Measurements from ENCODE around the gene WWOX. TPM values are rescaled to one million over a fixed set of nuclear protein-coding genes. Genes with fewer than 3 reads are reported as not detected.

Gene WWOX
- total RNA-seq, 6 experiments from 2014 or later = 0.46 to 3.4 (median 1.3) TPM

DNA sequence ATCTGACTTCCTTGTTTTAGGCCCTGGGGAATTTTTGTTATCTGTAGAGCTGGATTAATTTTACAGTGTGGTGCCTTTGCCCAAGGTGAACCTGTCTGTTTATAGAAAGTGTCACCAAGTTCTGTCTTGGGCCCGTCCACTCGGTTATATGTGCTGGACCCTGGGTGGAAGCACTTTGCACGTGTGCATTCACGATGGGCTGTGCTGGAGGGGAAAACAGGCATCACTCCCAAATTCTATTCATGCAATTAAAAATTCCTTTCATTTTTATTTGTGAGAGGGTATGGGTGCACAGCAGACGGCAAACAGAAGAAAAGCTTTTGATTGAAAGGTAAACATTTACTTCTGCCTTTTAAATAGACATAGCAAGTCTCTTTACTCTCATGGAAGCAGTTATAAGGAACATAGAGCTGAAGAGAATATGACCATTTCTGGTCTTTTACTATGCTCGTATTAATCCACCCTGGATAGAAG lies 101.2 kb downstream of the WWOX start:
- TF ChIP-seq, protein P1, sequence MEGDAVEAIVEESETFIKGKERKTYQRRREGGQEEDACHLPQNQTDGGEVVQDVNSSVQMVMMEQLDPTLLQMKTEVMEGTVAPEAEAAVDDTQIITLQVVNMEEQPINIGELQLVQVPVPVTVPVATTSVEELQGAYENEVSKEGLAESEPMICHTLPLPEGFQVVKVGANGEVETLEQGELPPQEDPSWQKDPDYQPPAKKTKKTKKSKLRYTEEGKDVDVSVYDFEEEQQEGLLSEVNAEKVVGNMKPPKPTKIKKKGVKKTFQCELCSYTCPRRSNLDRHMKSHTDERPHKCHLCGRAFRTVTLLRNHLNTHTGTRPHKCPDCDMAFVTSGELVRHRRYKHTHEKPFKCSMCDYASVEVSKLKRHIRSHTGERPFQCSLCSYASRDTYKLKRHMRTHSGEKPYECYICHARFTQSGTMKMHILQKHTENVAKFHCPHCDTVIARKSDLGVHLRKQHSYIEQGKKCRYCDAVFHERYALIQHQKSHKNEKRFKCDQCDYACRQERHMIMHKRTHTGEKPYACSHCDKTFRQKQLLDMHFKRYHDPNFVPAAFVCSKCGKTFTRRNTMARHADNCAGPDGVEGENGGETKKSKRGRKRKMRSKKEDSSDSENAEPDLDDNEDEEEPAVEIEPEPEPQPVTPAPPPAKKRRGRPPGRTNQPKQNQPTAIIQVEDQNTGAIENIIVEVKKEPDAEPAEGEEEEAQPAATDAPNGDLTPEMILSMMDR (IDR thresholded peaks at IDR 0.05) = no peak
- H3K36me3 Mint-ChIP-seq (ENCODE audit: low read depth) = peaks cover 4% of the 10 kb centered on the region; the same call in 1 of the 2 replicates
- H3K4me3 Mint-ChIP-seq = no peak overlapping the region
- H3K9me3 Mint-ChIP-seq = peaks cover 63% of the 10 kb centered on the region
- H3K27me3 Mint-ChIP-seq (ENCODE audit: insufficient read depth) = no peaks in the 10 kb centered on the region; the same call in 1 of the 2 replicates
- no peak for DNase-seq
- no peak overlapping the region for H3K27ac Mint-ChIP-seq
- H3K4me1 Mint-ChIP-seq (ENCODE audit: low read depth) = no peaks in the 10 kb centered on the region

DNA sequence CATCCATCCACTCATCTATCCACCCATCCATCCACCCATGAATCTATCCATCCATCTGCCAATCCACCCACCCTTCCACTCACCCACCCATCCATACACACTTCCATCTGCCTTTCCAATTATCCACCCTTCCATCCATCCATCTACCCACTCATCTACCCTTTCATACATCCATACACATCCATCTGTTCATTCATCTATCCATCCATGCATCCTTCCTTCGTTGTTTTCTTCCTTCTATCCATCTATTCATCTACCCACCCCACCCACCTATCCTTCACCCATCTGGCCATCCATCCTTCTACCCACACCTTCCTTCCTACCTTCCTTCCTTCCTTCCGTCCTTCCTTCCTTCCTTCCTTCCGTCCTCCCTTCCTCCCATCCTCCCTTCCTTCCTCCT lies 106.1 kb downstream of the WWOX start:
- H3K4me3 Mint-ChIP-seq = no peak overlapping the region
- H3K36me3 Mint-ChIP-seq (ENCODE audit: low read depth) = peaks cover 4% of the 10 kb centered on the region; the same call in 1 of the 2 replicates
- no peak for DNase-seq
- H3K27me3 Mint-ChIP-seq (ENCODE audit: insufficient read depth) = no peaks in the 10 kb centered on the region; the same call in 1 of the 2 replicates
- peaks cover 38% of the 10 kb centered on the region for H3K9me3 Mint-ChIP-seq
- H3K4me1 Mint-ChIP-seq (ENCODE audit: low read depth) = no peaks in the 10 kb centered on the region
- no peak overlapping the region for H3K27ac Mint-ChIP-seq
- TF ChIP-seq, protein P1 (IDR thresholded peaks at IDR 0.05) = no peak

DNA sequence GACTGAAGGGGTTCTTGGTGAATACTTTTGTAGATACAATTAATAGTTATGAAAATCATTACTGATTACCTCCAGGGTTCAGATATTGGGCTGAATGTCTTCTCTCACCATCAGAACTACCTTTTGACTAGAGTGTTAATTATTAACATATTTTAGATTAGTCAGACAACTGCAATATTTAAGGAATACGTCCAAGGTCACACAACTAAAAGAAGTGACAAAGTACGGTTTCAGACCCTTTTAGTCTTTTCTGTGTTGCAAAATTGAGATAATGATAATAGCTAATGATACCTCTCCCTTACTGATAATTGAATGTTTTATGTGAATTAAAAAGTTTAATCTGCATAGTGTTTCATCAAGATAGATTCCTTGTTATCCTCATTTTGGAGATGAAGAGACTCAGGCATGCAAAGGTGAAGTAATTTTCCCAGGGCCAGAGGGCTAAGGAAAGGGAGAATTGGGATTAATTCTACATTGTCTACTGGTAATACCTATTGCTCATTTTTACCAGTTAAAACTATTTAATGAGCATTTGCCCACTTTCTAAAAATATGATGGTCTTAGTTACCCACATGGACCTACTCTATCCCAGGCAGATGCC lies 107.3 kb downstream of the WWOX start:
- Mint-ChIP-seq H3K9me3 (peaks cover 40% of the 10 kb centered on the region), H3K4me3 (no peak overlapping the region), H3K36me3 (ENCODE audit: low read depth) (peaks cover 4% of the 10 kb centered on the region; the same call in 1 of the 2 replicates), H3K4me1 (ENCODE audit: low read depth) (no peaks in the 10 kb centered on the region), H3K27me3 (ENCODE audit: insufficient read depth) (no peaks in the 10 kb centered on the region; the same call in 1 of the 2 replicates), H3K27ac (no peak overlapping the region)
- DNase-seq = no peak
- TF ChIP-seq, protein P1 (IDR thresholded peaks at IDR 0.05) = no peak

DNA sequence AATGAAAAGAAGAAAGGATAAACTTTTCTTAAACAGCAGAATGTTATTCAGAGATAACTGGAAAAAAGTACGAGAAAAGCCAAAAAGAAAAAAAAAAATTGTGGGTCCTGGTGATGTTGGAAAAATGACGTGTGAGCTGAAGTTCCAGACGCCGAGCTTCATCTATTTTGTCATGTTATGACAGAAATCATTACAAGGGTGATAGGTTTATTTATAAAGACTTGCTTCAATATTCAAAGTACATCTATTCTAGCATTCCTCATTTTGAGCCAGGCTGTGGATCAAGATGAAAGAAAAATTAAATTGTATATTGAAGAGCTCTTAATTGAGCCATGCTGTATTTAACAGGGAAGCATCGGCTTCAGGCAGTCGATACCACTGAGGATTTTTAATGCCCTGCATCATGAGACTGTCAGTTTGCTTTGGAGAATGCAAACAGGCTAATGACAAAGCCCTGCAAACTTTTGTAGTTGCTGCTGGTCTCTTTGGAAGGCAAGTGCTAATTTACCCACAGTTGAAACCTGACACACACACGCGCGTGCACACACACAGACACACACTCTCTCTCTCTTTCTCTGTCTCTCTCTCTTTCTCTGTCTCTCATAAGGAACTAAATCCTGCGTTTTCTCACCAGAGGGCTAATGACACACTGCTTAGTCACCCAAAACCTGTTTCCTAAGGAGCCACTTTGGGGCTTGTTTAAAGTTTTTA lies 110.7 kb downstream of the WWOX start:
- no peak for DNase-seq
- no peaks in the 10 kb centered on the region for H3K27me3 Mint-ChIP-seq (ENCODE audit: insufficient read depth)
- peaks cover 51% of the 10 kb centered on the region for H3K9me3 Mint-ChIP-seq
- peaks cover 11% of the 10 kb centered on the region; the same call in 1 of the 2 replicates for H3K36me3 Mint-ChIP-seq (ENCODE audit: low read depth)
- H3K4me1 Mint-ChIP-seq (ENCODE audit: low read depth) = no peaks in the 10 kb centered on the region
- H3K4me3 Mint-ChIP-seq = no peak overlapping the region
- TF ChIP-seq, protein P1 (IDR thresholded peaks at IDR 0.05) = no peak
- H3K27ac Mint-ChIP-seq = no peak overlapping the region

DNA sequence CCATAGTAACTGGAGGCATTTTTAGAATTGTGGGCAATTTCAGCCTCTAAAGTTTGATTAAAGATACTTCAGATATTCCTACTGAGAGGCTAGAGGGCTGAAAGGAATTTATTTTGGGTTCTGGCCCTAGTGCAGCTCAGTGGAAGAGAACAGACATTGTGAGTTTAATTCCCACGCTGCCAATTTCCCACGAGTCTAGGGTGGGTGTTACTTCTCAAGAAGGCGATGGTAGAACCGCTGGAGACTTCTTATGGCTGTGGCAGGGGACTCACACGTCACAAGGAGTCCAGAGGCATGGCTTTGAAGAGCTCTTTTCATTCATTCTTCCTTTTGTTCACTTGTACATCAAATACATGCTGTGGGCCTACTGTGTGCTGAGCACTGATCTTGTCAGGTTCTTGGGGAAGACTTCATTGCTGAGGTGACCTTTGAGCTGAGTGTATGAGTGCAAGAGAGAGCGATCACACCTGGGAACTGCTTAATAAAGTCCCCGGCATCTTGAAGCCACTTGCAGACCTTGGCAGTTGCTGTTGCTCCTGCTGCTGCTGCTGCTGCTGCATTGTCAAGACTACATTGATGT lies 111.7 kb downstream of the WWOX start:
- TF ChIP-seq, protein P1 (IDR thresholded peaks at IDR 0.05) = no peak
- H3K36me3 Mint-ChIP-seq (ENCODE audit: low read depth) = peaks cover 11% of the 10 kb centered on the region; the same call in 1 of the 2 replicates
- H3K4me3 Mint-ChIP-seq = no peak overlapping the region
- no peak for DNase-seq
- no peaks in the 10 kb centered on the region for H3K4me1 Mint-ChIP-seq (ENCODE audit: low read depth)
- no peaks in the 10 kb centered on the region for H3K27me3 Mint-ChIP-seq (ENCODE audit: insufficient read depth)
- H3K27ac Mint-ChIP-seq = no peak overlapping the region
- H3K9me3 Mint-ChIP-seq = peaks cover 49% of the 10 kb centered on the region
